Hepatic stellate cell (primary cell): ENCODE data around the gene OTOG.
A peak's percentile ranks its signal among the peaks of the same experiment; 100 is the strongest.

Source experiments
- DNase-seq: peaks from one replicate; pipeline ENCODE4 v3.0.0; 2011; ENCODE audit warnings: low spot score

The OTOG gene

DNA sequence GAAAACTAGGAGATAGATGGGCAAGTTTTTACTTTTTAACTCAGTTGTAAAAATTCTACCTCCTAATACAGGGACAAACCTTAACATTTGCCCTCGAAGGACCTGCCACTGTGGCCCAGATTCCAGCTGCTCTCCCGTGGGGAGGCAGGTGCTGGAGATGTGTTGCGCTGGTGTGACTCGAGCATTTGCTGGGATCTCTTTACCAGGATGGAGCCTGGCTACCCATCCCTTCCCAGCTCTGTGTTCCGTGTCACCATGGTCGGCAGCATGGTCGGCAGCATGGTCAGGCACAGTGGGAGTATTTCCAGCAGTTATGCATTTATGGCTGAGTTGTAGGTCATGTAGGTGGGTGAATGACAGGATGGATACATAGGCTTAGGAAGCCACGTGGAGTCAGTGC lies 41.1 kb downstream of the OTOG start:
- DNase-seq = no peak

DNA sequence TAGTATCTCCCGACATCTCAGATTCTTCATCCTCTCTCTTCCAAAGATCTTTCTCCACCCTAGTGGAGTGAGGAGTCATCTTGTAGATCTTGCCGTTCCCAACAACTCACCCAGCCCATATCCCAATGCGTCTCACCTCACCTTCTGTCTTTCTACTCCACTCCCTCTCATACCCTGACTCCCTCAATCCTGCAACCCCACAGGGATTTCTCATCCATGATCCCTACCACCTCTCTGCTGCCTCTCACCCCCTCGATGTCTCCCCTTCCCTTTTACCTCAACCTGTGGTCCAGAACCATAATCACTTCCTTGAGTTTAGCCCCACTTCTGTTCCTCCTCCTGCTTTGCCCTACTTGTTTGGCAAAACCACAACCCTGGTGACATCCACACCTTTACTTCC lies 41.7 kb downstream of the OTOG start:
- DNase-seq = no peak

DNA sequence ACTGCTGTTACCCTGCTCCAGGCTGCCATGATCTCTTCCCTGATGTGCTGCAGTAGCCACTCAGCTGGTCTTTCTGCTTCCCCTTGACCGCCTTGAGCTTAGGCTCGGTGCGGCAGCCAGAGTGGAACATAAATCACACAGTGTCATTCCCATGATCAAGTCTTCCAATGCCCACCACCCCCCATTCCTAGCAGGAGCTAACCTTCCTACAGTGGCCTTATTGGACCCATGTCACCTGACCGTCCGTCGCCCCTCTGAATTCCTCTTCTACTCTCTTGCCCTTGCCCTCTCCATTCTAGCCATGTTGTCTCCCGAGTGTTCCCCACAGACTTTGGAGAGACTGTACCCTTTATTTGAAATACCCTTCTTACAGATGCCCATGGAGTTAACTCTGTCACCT lies 43.4 kb downstream of the OTOG start:
- no peak for DNase-seq

DNA sequence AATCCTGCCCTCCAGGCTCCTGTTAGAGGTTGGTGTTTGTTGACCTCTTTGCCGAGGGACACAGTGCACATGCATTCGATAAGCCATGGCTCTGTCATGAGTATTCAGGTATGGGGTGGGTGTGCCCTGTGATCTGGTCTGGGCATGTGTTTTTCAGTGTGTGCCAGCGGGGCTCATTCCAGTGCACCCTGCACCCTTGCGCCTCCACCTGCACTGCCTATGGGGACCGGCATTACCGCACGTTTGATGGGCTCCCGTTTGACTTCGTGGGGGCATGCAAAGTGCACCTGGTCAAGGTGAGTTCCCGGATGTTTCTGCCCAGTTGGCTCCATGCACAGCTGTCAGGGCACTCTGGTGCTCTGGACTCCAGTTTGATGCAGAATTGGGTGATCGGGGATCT lies 44.2 kb downstream of the OTOG start:
- no peak for DNase-seq

DNA sequence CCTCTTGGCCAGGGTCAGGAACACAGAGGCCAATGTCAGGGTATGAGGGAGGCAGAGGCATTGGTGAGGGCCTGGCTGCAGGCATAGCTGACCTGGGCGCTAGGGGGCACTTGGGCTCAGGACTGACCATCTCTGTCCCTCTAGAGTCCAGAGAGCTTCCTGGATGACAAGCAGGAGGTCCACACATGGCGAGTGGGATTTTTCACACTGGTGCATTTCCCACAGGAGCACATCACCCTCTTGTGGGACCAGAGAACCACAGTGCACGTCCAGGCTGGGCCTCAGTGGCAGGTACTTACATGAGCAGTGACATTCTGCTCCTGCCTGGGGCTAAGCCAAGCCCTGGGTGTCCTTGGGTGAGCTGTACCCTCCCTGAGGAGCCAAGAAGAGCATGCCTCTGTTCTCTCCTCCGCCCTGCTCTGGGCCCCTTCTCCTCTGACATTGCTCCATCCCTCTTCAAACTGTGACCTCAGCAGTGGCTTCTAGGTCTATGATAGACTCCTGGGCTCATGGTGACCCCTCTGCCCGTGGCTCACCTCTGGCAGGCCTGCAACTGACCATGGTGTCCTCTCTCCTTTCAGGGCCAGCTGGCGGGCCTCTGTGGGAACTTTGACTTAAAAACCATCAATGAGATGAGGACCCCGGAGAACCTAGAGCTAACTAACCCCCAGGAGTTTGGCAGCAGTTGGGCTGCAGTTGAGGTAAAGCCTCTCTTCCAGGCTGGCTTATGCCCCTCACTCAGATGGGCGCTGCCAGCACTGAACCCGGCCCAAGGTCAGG lies 46.6 kb downstream of the OTOG start:
- no peak for DNase-seq

DNA sequence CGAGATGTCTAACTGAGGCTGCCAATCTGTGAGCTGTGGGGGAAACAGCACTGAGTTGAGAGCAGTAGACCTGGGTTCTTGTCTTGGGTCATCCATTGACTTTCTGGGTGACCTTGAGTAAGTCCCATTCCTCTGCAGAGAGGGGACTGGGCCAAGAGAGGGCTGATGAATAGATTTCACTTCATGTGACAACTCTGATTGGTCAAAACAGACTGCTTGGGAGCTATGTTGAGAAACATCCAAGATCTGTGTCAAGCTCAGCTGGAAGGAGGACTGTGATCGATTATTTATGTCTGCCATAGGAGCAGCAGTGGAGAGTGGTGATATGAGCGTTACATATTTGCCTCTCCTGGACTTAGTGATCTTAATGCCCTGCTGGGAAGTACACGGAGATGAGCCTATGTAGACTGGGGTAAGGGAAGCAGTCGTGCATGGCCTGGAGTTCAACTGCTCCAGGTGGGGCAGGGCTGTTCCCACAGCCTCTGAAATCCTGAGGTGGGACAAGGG lies 47.7 kb downstream of the OTOG start:
- no peak for DNase-seq

DNA sequence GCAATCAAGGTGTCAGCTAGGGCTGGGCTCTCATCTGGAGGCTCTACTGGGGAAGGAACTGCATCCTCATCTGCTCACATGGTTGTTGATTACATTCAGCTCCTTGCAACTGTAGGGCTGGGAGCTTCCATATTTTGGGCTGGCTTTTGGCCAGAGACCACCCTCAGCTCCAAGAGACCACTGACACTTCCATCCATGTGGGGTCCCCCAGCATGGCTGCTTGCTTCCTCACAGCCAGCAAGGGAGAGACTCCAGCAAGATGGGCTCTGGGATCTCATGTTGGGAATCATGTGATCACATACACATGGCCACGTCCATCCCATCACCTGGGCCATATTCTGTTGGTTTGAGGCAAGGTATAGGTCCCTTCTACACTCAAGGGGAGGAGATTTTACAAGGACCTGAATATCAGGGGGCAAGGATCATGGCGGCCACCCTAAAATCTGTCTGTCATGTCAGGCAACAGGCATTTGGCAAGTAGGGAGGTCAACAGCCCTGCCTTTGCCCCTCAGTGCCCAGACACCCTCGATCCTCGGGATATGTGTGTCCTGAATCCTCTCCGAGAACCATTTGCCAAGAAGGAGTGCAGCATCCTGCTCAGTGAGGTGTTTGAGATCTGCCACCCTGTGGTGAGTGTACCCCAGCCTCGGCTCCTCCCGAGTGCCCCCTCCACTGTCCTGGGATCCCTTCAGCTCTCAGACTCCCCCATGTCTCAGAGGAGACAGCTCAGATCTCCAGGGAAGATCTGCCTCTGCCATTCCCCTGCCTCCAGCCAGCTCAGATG lies 48.7 kb downstream of the OTOG start:
- no peak for DNase-seq

DNA sequence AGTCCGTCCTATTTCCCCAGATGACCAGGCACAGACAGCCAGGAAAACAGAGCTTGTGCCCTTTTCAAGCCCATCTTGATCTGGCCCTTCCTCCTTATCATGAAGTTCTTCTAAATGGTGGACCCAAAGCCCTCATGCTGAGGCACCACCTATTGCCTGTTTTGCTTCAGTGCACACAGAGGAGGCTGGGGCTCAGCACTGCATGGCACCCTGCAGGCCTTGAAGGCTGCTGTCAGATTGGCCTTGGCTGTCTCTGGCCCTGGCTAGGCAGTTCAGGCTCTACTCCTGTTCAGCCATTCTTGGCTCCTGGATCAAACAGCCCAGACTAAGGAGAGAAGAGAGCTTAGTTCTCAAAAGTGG lies 49.2 kb downstream of the OTOG start:
- DNase-seq = no peak

DNA sequence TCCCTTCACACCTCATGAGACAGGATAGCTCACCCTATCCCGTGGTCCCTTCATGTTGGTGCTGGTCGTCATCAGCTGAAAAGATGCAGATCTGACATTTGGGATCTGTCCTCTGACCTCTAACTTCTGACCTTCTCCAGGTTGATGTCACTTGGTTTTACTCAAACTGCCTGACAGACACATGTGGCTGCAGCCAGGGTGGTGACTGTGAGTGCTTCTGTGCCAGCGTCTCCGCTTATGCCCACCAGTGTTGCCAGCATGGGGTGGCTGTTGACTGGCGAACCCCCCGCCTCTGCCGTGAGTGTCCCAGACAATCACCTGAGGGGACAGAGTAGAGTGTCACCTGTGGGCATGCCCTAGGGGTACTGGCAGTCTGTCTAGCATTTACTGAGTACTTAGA lies 49.7 kb downstream of the OTOG start:
- no peak for DNase-seq

DNA sequence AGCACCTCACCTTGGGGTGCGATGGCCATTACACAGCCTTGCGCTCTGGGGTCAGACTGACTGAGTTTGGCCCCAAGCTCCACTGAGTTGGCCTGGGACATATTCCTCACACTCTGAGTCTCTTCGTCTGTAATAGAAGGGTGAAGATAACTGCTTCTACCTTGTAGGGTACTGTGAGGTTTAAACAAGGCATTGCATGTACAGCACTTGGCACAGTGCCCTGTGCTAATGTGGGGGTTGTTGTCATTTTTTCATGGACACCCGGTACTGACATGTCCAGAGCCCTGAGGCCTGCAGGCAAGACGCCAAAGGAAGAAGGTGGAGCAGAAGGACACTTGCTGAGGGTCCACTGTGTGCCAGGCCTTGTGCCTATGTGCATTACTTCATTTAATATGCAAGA lies 50.7 kb downstream of the OTOG start:
- DNase-seq = no peak

DNA sequence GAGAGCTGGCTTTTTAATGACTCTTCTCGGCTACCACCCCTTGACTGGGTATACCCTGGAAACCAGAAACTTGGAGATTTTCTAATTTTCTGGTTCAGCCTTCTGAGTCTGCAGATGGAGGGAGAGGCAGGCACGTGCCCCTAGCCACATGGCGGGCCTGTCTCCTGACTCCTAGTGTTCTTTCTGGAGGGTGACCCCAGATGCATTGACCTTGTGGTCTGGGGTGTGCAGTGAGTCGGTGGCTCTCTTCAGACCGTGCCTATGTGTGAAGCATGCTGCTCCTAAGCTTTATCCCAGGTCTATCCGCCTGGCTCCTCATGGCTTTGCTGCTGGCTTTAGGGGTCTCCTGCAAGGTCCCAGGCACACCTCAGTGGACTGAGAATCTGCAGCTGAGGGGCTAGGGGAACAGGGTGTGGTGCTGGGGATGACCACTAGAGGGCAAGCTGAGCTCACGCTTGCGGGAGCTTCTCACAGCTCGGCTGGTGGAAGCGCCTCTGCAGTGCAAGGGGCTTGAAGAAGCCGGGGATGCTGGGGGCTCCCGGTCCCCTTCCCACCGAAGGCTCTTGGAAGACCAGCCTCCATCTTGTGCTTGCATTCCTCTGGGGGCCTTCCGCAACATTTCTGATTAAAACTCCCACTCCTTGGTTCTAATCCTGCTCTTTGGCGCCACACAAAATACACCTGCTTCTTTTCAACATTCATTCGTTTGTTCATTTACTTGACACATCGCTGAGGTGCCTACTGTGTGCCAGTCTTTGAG lies 51.8 kb downstream of the OTOG start:
- DNase-seq = peak; percentile 78

DNA sequence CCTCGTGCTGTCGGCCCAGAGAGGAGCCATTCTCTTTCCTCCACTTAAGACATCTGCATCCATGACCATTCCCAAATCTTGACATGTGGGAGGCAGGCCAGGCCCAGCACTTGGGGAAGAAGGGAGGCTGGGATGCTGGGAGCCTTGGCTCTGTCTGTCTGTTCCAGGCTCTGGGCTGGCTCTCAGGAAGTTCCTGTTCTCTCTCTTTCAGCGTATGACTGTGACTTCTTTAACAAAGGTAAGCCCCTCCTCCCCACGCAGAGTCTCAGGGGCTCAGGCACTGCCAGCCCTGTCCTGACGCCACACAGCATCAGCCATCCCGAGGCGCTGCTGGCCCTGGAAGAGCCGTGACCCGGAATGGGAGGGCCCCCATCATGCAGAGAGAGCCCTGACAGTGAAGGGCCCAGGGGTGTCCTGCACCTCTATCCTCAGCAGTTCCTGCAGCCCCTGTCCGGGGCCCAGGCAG lies 52.4 kb downstream of the OTOG start:
- DNase-seq = no peak

DNA sequence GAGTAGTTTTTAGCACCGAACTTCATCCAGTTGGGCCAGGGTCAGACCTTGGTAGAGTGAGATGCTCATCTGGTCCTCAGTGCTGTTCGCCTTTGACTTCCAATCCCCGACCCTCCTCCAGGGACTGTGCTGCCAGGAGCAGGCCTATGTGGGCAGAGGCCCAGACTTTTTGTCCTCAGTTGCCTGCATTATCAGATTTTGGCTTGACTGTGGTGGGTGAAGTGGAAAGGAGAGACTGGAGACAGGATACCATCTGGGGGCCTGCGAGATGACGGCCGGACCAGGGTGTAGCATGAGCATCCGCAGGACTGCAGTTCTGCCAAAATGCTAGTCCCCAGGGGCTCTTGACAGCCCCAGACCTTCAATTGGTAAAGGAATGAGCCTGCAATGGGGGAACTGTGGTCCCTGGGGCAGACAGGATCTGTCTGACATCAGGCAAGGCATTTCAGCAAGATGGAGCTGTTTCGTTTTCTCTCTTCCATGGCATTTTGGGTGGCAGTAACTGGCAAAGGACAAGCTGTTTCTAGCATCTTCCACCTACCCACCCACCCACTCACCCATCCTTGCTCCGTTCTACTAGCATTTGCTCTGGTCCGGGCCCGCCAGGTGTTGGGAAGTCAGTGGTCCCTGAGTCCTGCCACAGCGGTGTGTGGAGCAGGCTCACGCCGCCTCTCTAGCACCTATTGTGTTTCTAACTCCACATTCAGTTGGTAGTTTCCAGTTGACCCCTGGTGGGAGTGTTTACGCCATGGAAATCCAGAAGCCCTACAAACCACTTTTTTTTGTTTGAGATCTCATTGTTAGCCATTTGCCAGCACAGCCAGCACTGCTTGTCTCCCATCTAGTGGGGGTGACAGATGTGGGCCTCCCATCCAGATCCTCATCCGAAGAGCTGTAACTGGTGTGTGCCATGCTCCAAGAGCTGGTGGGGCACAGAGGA lies 53.5 kb downstream of the OTOG start:
- no peak for DNase-seq

DNA sequence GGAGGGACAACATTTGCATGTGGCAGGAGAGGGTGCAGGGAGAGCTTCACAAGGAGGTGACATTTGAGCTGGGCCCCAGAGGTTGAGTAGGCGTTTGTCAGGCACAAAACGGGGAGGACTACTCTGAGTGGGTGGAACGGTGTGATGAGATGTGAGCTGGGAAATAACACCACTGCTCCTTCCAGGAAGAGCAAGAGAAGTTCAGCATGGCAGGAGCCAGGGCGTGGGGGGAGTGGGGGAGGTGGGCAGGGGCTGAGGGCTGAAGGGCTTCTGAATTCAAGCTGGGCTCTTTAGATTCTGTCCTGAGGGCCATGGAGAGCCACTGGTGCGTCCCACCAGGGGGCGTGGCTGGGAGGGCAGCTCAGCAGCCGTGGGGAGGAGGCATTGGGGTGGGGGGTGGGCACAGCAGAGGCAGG lies 54.2 kb downstream of the OTOG start:
- no peak for DNase-seq

DNA sequence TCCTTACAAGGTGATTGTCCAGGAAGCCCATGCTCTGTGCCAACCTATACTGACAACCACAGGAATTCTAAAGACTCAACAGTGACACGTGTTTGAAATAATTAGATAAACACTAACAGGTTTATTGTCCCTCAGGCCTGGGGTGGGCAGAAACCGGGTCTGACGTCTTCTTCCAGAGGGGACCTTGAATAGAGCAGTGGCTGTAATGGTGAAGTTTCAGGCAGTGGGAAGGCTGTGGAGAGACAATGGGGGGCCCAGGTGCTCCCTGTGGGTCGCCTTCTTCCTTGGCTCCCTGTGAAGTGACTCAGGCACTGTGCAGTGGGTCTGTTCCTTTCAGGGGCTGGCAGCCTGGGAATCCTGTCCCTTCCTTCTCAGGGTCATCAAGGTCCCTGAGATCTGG lies 54.6 kb downstream of the OTOG start:
- no peak for DNase-seq

DNA sequence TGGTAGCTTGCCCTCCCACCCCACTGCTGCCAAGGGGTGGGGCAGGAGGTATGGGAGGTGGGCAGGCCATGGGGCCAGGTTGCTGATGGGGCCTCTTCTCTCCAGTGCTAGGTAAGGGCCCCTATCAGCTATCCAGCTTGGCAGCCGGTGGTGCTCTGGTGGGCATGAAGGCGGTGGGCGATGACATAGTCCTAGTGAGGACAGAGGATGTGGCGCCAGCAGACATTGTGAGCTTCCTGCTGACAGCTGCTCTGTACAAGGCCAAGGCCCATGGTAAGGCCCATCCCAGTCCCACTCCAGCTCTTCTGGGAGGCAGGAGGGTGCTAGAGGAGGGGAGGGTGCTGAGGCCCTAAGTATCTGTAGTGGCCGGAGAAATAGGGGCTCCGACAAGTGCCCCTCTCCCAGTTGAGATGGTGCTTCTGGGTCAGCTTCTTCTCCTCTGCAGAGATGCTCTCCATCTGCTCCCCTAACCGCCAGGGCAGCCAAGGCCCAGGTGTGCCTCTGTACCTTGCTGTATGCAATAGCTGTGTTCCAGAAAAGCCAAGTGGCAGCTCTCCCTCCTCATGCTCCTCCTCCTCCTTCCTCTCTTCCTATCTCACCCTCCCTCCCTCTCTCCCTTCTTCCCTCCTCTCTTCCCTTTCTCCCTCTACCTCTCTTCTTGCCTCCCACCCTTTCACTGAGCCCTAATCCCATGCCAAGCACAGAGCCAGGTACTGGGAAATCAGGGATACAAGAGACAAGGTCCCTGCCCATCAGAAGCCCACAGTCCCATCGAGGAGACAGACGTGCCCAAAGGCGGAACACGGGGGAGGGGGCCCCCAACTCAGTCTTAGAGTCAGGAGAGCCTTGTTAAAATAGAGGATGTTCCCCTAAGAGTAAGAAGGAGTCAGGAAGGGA lies 55.3 kb downstream of the OTOG start:
- DNase-seq = no peak

DNA sequence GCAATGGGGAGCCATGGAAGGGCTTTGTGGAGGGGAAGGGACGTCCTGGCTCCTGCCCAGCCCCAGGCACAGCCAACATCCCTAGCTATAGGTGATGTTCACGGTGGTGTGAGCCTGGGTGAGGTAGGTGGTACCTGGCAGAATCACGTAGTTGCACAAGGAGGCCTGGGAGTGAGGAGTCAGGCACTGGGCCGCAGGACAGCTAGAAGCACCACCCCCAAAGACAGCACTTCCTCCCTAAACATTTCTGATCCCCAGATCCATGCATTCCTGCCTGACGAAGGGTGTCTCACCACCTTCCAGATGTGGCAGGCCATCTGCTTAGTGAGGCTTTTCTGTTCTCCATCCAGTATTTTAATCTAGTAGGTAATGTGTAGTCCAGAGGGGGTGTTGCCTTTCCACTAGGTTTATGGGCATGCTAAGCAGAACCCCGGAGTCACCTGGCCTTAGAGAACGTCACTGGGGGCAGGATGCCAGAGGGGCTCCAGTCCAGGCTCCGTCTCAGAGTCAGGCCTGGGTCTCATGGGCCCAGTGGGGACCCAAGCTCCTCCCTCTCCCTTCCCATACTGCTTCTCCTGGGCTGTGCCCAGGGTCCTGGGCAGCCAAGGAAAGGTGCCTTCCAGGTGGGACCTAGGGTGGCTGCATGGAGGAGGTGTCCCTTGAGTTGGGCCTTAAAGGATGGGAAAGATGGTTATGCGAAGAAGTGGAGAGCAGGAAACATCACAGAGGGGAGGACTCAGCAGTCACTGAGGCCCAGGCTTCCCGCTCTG lies 56.2 kb downstream of the OTOG start:
- DNase-seq = no peak

DNA sequence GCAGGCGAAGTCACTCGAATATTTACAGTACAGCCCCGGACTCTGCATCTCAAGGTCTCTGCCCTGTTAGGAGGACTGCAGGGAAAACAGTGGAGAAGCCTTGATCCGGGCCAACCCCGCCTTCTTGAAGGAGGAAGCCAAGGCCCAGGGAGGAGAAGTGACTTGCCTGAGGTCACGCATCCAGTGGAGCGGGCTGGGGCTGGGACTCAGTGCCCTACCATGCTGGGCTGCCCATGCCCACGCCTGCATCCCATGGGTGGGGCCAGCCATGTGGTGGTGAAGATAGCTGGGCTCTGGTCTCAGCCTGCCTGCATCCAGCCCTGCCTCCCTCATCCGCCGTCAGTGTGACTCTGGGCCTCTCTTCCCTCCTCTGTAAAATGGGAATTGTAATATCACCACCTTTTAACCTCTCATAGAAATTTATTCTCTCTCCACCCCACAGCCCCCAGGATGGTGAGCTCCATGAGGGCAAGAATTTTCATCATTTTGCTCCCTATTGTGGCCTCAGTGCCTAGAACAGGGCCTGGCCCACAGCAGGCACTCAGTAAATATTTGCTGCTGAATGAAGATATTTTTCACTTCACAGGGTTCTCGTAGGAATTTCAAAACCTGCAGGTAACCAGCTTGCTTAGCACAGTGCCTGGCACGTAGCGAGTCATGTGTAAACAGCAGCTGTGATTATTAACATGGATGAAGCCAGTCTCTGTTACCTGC lies 57.3 kb downstream of the OTOG start:
- no peak for DNase-seq

DNA sequence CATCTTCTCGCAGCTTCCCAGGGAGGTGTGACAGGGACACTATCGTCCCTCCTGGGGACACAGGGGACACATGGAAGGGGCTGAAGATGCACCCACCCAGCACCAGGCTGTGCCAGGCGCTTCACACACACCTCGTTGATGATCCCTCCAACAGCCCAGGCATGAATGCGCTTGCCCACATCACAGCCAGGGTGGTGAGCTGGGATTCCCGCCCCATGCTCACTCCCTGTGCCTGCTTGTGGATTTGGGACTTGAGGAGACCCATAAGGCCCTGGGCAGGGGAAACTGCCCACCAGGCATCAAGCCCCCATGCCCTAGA lies 57.8 kb downstream of the OTOG start:
- DNase-seq = no peak
